ENCODE measurements around the gene ACVRL1. TPM values are rescaled to one million over a fixed set of nuclear protein-coding genes. Genes with fewer than 3 reads are reported as not detected.

ACVRL1 gene
- total and polyA plus RNA-seq, 9 of the 15 experiments (the other 6 are each of a cell fraction or from before 2014, with no cell fraction given) = 0.07 to 1.4 (median 0.30) TPM

GRCh38 chr12:51926064-51926632 lies 18.8 kb downstream of the ACVRL1 start (continued):
- TF ChIP-seq SP1 (CRISPR knock-in tag; IDR thresholded peaks at IDR 0.05) (no peak), HMBOX1 (IDR thresholded peaks at IDR 0.05) (no peak), RB1 (IDR thresholded peaks at IDR 0.05; ENCODE audit: low read depth) (no peak), ZNF75A (CRISPR knock-in tag; IDR thresholded peaks at IDR 0.05) (no peak), ZNF280B (CRISPR knock-in tag; IDR thresholded peaks at IDR 0.05) (no peak), SMARCE1 (IDR thresholded peaks at IDR 0.05) (0 out of 2 replicates have a peak, but pooled peaks have one; percentile 25), TCFL5 (CRISPR knock-in tag; conservative IDR thresholded peaks at IDR 0.05) (no peak), TAL1 (IDR thresholded peaks at IDR 0.05) (peak; percentile 58; the same call in 1 of the 2 replicates), CSDE1 (IDR thresholded peaks at IDR 0.05) (no peak), HNRNPLL (IDR thresholded peaks at IDR 0.05; ENCODE audit: low read depth, low read length, poor library complexity, severe bottlenecking) (no peak), WHSC1 (IDR thresholded peaks at IDR 0.05; ENCODE audit: low read length) (no peak), CREB3 (tag; conservative IDR thresholded peaks at IDR 0.05; ENCODE audit: low read depth) (no peak), ZNF165 (CRISPR knock-in tag; IDR thresholded peaks at IDR 0.05; ENCODE audit: borderline replicate concordance) (no peak), TRIM28 (IDR thresholded peaks at IDR 0.05) (no peak), ZNF253 (CRISPR knock-in tag; conservative IDR thresholded peaks at IDR 0.05) (no peak), NFXL1 (CRISPR knock-in tag; IDR thresholded peaks at IDR 0.05) (no peak), BCLAF1 (IDR thresholded peaks at IDR 0.05; ENCODE audit: borderline replicate concordance in 1 of 2, control insufficient read depth in 1 of 2, low read depth in 2 of 2, low read length in 1 of 2) (no peak), MITF (IDR thresholded peaks at IDR 0.05) (no peak), SIN3A (IDR thresholded peaks at IDR 0.05; ENCODE audit: borderline replicate concordance in 2 of 2, control insufficient read depth in 1 of 2, low read depth in 2 of 2, low read length in 2 of 2) (no peak)
